ENCODE data around the gene TSEN2.

Gene TSEN2

DNA sequence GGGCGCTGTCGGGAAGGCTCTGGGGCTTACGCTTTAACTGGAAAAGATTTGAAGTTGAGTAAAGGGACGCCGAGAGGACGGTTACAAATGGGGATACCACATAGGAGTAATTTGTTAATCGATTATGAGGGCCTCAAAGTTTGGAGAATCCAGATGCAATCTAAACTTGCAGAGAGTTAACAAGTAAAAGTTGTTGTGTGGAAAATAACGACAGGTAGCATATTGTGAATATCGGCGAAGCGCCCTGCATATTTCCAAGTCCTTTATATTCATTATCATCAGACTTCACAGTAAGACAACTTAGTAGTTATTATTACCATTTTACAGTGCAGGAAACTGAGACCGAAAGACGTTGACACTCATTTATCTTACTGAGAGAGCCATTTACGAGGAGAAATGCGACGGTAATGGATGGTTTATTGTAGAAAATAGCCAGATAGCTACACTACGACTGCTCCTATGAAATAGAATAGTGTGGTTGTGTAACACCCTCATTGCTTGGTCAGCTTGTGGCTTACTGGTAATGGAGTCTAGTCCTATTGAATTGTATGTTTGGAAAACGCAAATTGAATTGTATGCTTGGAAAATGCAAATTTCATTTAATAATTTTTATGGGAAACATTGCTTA, 73.3 kb downstream of the TSEN2 start:
- no peak for DNase-seq

DNA sequence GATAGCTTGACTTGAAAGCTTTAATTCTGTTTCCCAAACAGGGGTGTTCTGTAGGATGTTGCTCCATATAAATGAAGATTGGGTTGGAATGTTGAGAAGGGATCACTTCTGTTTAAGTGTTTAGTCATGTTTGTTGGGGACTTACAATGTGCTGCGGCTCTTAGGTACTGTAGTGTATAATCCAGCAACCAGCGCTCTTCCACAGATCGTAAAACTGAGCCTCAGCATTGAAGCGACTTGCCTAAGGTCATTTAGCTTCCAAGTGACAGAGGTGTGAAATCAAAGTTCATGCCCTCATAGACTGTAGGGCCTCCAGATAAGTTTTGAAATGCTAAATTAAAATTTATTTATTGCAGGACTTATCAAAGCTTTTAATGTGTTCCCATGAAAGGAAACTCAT, 74.4 kb downstream of the TSEN2 start:
- no peak for DNase-seq

DNA sequence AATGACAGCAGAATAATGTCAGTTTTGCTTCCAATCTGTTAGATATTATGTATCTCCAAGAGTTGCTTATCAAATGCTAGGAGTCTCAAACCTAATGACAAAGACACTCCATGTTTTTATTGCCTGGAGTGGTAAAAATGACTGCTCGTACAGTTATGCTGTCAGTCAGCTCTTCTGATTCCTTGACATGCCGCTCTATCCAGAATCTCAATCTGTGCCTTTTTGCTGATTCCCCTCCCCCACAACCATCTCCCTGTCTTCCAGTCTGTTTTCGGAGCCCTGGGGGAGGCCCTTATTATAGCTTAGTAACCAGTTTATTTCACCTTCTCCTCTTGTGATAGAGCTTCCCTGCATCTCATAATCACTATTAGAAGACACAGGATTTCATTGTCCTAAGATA, 75.2 kb downstream of the TSEN2 start:
- no peak for DNase-seq

DNA sequence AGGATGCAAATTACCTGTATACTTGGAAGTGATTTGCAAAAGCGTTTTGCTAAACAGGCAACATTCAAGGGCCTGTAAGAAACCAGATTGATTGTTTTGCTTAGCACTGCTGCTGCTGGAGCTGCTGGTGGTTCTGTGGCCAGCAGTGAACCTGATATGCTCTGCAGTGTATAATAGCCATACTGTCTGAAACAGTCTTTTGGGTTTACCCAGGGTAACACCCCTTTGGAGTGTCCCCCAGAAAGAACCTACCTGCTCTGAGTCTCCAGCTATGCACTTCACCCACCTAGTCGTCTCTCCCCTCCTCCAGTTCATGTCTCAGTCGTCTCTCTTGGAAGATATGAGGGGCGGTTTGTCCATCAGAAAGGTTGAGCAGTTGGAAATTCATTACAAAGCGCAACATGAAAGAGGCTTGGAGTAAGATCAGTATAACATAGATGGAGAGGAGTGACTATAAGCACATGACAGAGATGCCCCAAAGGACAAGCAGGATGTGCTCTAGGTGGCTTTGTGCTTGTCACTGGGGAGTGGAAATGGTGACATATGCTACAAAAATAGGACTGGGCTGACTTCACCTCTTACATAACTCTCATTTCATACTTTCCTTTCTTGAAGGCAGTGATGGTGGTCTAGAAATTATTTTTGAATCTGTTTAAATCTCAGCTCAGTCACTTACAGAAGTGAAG, 76.4 kb downstream of the TSEN2 start:
- DNase-seq, result no peak

GRCh38 chr3:12561397-12561796, 77.1 kb downstream of the TSEN2 start:
- no peak for DNase-seq

GRCh38 chr3:12562451-12562850, 78.2 kb downstream of the TSEN2 start:
- DNase-seq, result no peak

GRCh38 chr3:12566976-12567375, 82.7 kb downstream of the TSEN2 start:
- no peak for DNase-seq

- no peak for DNase-seq
Observed at GRCh38 chr3:12568747-12569146, 84.5 kb downstream of the TSEN2 start.

DNA sequence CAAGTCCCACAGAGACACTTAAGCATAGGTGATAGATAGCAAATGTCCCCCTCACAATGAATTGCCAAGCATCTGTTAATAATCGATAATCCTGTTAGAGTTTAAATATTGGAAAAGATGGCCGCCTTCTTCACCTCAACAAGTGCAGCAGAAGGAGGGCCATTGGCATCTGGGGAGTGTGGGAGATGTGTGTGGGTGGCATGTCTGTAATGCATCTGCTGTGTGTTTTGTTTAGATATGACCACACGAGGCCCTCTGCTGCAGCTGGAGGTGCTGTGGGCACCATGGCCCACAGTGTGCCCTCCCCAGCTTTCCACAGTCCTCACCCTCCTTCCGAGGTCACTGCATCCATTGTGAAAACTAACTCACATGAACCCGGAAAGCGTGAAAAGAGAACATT, 85.6 kb downstream of the TSEN2 start:
- DNase-seq, result no peak

DNA sequence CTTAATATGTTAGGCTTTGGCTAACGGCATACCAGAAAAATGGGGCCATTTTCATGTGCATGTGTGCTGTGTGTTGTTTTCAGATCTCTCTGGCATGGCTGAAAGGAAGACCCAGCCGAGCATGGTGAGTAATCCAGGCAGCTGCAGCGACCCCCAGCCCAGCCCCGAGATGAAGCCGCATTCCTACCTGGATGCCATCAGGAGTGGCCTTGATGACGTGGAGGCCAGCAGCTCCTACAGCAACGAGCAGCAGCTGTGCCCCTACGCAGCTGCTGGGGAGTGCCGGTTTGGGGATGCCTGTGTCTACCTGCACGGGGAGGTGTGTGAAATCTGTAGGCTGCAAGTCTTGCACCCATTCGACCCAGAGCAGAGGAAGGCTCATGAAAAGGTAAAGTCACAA, 87.7 kb downstream of the TSEN2 start:
- no peak for DNase-seq

- DNase-seq, result no peak
Observed at GRCh38 chr3:12574131-12574530, 89.9 kb downstream of the TSEN2 start.

DNA sequence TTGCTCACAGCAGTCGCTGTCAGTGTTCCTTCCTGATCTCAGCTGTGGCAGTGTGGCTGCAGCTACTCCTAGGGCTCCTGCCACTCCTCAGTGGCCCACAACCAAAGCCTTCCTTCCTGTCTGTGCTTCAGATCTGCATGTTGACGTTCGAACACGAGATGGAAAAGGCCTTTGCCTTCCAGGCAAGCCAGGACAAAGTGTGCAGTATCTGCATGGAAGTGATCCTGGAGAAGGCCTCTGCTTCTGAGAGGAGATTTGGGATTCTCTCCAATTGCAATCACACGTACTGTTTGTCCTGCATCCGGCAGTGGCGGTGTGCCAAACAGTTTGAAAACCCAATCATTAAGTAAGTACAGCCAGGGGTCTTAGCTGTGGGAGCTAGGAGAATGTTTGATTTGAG, 90.4 kb downstream of the TSEN2 start:
- DNase-seq, result no peak

- no peak for DNase-seq
Observed at GRCh38 chr3:12577379-12577778, 93.1 kb downstream of the TSEN2 start.

DNA sequence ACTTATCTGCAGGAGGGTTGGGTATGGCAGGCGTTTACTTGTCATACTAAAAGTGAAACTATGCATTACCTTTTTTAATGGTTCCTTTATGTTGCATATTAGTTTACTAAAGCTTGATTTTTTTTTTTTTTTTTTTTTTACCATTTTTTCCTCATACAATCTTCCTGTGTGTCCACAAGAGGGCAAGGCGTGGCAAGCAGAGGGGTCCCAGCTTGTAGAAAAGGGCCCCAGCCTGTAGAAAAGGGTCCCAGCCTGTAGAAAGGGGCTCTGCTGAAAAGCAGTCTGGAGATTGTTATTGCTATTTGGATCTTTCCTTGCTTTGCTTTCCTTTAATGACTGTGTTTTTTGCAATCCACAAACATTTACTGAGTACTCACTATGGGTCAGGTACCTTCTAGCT, 94.5 kb downstream of the TSEN2 start:
- DNase-seq, result no peak

DNA sequence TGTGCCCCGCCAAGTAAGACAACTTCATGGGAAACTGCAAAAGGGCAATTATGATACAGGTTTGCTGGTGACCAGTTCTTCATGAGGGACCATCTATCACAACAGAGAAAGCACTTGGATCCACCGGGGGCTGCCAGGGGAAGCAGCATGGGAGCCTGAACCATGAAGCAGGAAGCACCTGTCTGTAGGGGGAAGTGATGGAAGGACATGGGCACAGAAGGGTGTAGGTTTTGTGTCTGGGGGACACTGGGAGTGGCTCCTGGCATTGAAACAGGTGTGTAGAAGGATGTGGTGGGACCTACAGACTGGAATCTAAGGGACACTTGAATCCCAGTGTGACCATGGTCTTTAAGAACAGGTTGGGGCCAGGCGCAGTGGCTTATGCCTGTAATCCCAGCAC, 95.2 kb downstream of the TSEN2 start:
- DNase-seq, result no peak

GRCh38 chr3:12579905-12580304, 95.6 kb downstream of the TSEN2 start:
- no peak for DNase-seq

DNA sequence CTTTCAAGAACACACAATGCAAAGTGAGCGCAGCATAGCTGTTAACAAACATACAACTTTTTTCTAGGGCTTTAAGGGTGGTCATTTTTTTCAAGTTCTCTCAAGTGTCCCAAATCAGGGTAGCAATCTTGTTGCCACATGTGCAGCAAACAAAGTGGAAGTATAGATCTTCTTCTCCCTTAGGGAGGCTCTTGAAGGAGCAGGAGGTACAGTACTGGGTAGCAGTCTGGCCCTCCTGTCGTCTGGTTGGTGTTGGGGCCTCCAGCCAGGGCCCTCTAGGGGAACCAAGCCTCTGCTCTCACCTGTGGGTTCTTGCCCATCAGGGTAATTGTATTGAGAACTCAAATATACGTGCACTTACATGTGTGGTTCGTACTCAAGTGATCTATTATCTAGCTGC, 98.5 kb downstream of the TSEN2 start:
- no peak for DNase-seq

Measured in CD4-positive, alpha-beta T cell treated with Interleukin-6 for 4 hours (primary cell).